HuH-7 (cell line): ENCODE measurements around the gene ATP2A1.
"Not testable (repeated sequence)": the region's sequence is repeated elsewhere in the genome, so short reads cannot be mapped to it uniquely, and the experiment has no call there.

ENCODE experiments used
- DNase-seq: peaks from one replicate; pipeline ENCODE4 v3.0.0; 2011; ENCODE audit warnings: low spot score

The ATP2A1 gene

GRCh38 chr16:28859326-28859725 lies 19.0 kb upstream of the ATP2A1 start:
- DNase-seq = no peak

GRCh38 chr16:28863929-28864793 lies 14.1 kb upstream of the ATP2A1 start:
- DNase-seq = peak; percentile 39

GRCh38 chr16:28865001-28865688 lies 13.1 kb upstream of the ATP2A1 start:
- peak; percentile 30 for DNase-seq

GRCh38 chr16:28865722-28866453 lies 12.4 kb upstream of the ATP2A1 start:
- DNase-seq = peak; percentile 55

- no peak for DNase-seq
These were observed 11.9 kb upstream of the ATP2A1 start for GRCh38 chr16:28866454-28866804.

- DNase-seq = no peak
These were observed 11.0 kb upstream of the ATP2A1 start for GRCh38 chr16:28867241-28867640.

- DNase-seq = not testable (repeated sequence)
These were observed 10.6 kb upstream of the ATP2A1 start for GRCh38 chr16:28867646-28868045.

- DNase-seq = no peak
These were observed 9.1 kb upstream of the ATP2A1 start for GRCh38 chr16:28869201-28869600.

GRCh38 chr16:28872952-28873351 lies 5.3 kb upstream of the ATP2A1 start:
- no peak for DNase-seq

GRCh38 chr16:28873543-28874201 lies 4.6 kb upstream of the ATP2A1 start:
- DNase-seq = peak; percentile 79

GRCh38 chr16:28874406-28874805 lies 3.9 kb upstream of the ATP2A1 start:
- DNase-seq = no peak

GRCh38 chr16:28875134-28876018 lies 2.9 kb upstream of the ATP2A1 start:
- DNase-seq = no peak

GRCh38 chr16:28876019-28876659 lies 2.1 kb upstream of the ATP2A1 start:
- DNase-seq = no peak

GRCh38 chr16:28876973-28877654 lies 1.2 kb upstream of the ATP2A1 start:
- DNase-seq = no peak

- no peak for DNase-seq
These were observed 660 bp upstream of the ATP2A1 start for GRCh38 chr16:28877655-28878000.

GRCh38 chr16:28879261-28879840 lies 1.1 kb downstream of the ATP2A1 start:
- DNase-seq = no peak

- DNase-seq = peak; percentile 98
These were observed 1.7 kb downstream of the ATP2A1 start for GRCh38 chr16:28879841-28880588.

GRCh38 chr16:28880589-28880915 lies 2.3 kb downstream of the ATP2A1 start:
- DNase-seq = no peak

GRCh38 chr16:28880955-28881354 lies 2.7 kb downstream of the ATP2A1 start:
- no peak for DNase-seq
